Activated CD4-positive, alpha-beta memory T cell treated with anti-CD3 and anti-CD28 coated beads for 36 hours (primary cell): Measurements from ENCODE around the gene HIPK4. TPM values are rescaled to one million over a fixed set of nuclear protein-coding genes. Genes with fewer than 3 reads are reported as not detected.
"Not testable (repeated sequence)": the region's sequence is repeated elsewhere in the genome, so short reads cannot be mapped to it uniquely, and the experiment has no call there.

Experiments used
- CTCF ChIA-PET: fragments of 350-600 bp; sonication (Branson Sonifier 250); formaldehyde crosslinking; loops from one replicate; lab custom pipeline; 2021; ENCODE audit warnings: antibody characterized with exemption, inconsistent platforms; lab: Charles Lee
- POLR2A ChIA-PET: fragments of 350-600 bp; sonication (Branson Sonifier 250); formaldehyde crosslinking; loops from one replicate; lab custom pipeline; 2021; ENCODE audit warnings: antibody characterized with exemption; lab: Charles Lee
- DNase-seq: peaks from one replicate; pipeline ENCODE4 v3.0.0-alpha.2; 2020
- H3K27ac Mint-ChIP-seq: one replicate; pipeline ENCODE4 v1.8.0; 2021; ENCODE audit warnings: mixed read lengths
- H3K27me3 Mint-ChIP-seq: one replicate; pipeline ENCODE4 v1.8.0; 2021; ENCODE audit warnings: mixed read lengths
- H3K36me3 Mint-ChIP-seq: one replicate; pipeline ENCODE4 v1.8.0; 2021; ENCODE audit warnings: mixed read lengths
- H3K4me1 Mint-ChIP-seq: one replicate; pipeline ENCODE4 v1.8.0; 2021; ENCODE audit warnings: low read depth, mixed read lengths
- H3K4me3 Mint-ChIP-seq: one replicate; pipeline ENCODE4 v1.8.0; 2021; ENCODE audit warnings: mild to moderate bottlenecking, mixed read lengths
- H3K9me3 Mint-ChIP-seq: one replicate; pipeline ENCODE4 v1.8.0; 2021; ENCODE audit warnings: mixed read lengths
- intact Hi-C: fragments of 100-400 bp; cut with micrococcal nuclease; formaldehyde crosslinking; loops from one replicate; pipeline ENCODE4 v1.15.1; 2023
- microRNA-seq: library from miRNA; unstranded; fragments of <30 nt; microRNA quantifications from one replicate; pipeline ENCODE4 v1.2.0, GENCODE V29; 2022; ENCODE audit warnings: borderline number of aligned reads, borderline microRNAs expressed, borderline replicate concordance
- total RNA-seq, 2 experiments: library from RNA; stranded (reverse); gene quantifications; one replicate each; pipeline ENCODE4 v1.2.3, GENCODE V29; 2021

HIPK4 gene
- total RNA-seq, 2 experiments from 2014 or later = not detected

DNA sequence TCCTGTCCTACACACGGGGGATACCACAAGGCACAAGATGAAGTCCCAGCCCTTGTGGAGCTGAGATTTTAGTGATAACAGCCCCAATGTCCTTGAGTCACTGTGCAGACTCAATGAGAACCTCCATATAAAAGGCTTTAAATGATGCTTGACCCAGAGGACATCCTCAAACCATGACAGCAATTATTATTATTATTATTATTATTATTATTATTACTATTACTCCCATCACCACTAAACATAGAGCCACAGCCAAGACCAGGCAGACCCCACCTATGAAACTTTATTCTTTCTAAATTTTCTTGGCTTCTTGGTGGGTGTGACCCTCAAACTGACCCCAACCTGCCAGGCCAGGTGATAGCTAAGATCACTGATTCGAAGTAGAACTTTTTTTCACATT, 52.9 kb downstream of the HIPK4 start:
- POLR2A ChIA-PET = no interaction called here
- Mint-ChIP-seq H3K4me3 (no peak overlapping the region), H3K4me1 (no peaks in the 10 kb centered on the region), H3K27me3 (no peaks in the 10 kb centered on the region), H3K27ac (no peak overlapping the region), H3K9me3 (no peaks in the 10 kb centered on the region), H3K36me3 (peaks cover 21% of the 10 kb centered on the region)
- no peak for DNase-seq
- CTCF ChIA-PET = interaction anchor here (1.0 kb wide), 1 partner anchor 19 kb away, joined by 3 read pairs; no protein-coding TSS in a partner anchor
- intact Hi-C loops = no loop called here

GRCh38 chr19:40336601-40336900, 53.4 kb downstream of the HIPK4 start:
- ChIA-PET POLR2A (no interaction called here), CTCF (no interaction called here)
- Mint-ChIP-seq H3K27ac (no peak overlapping the region), H3K36me3 (peaks cover 21% of the 10 kb centered on the region), H3K4me1 (no peaks in the 10 kb centered on the region), H3K4me3 (no peak overlapping the region), H3K27me3 (no peaks in the 10 kb centered on the region), H3K9me3 (no peaks in the 10 kb centered on the region)
- intact Hi-C loops = no loop called here
- no peak for DNase-seq

- H3K27ac Mint-ChIP-seq = no peak overlapping the region
- no peaks in the 10 kb centered on the region for H3K9me3 Mint-ChIP-seq
- intact Hi-C loops = no loop called here
- no peaks in the 10 kb centered on the region for H3K4me1 Mint-ChIP-seq
- ChIA-PET CTCF (interaction anchor here (1.4 kb wide), 1 partner anchor 30 kb away, joined by 4 read pairs; no protein-coding TSS in a partner anchor), POLR2A (no interaction called here)
- H3K4me3 Mint-ChIP-seq = no peak overlapping the region
- DNase-seq = no peak
- H3K27me3 Mint-ChIP-seq = no peaks in the 10 kb centered on the region
- H3K36me3 Mint-ChIP-seq = peaks cover 26% of the 10 kb centered on the region
Measured at GRCh38 chr19:40335855-40336600, 54.0 kb downstream of the HIPK4 start.

DNA sequence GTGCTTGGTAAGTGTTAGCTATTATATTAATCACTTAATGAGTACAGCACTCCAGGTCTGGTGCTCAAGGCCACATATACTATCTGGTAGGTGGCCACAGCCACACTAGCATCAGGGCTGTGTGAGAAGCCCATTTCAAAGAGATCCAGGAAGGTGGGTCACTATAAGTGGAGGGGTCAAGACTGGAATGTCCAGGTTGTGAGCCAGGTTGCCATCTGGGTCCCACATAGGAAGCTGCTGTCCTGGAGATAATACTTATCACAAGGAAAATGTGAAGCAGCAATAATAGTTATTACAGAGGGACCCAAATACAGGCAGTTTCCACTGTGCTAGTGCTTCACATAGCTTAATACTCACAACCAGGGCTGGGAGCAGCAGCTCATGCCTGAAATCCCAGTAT, 54.9 kb downstream of the HIPK4 start:
- H3K27ac Mint-ChIP-seq = no peak overlapping the region
- POLR2A ChIA-PET = no interaction called here
- no peaks in the 10 kb centered on the region for H3K27me3 Mint-ChIP-seq
- intact Hi-C loops = no loop called here
- H3K9me3 Mint-ChIP-seq = no peaks in the 10 kb centered on the region
- CTCF ChIA-PET = interaction anchor here (0.6 to 1.4 kb wide), 2 partner anchors 30 to 82 kb away, joined by 3 to 4 read pairs; no protein-coding TSS in a partner anchor
- H3K36me3 Mint-ChIP-seq = peaks cover 29% of the 10 kb centered on the region
- DNase-seq = no peak
- H3K4me3 Mint-ChIP-seq = no peak overlapping the region
- no peaks in the 10 kb centered on the region for H3K4me1 Mint-ChIP-seq

- H3K4me1 Mint-ChIP-seq, H3K27me3 Mint-ChIP-seq: not testable (repeated sequence)
Measured at GRCh38 chr19:40333083-40333482, 56.9 kb downstream of the HIPK4 start.

DNA sequence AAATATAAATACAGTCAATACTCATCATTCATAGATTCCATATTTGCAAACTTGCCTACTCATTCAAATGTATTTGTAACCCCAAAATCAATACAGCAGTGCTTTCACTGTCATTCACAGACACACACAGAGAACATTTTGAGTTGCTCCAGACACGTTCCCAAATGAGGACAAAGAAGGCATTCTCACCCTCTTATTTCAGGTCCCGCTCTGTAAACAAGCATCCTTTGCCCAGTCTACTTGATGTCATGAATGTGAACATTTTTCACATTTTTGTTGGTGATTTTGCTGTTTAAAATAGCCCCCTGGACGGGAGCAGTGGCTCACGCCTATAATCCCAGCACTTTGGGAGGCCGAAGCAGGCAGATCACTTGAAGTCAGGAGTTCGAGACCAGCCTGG, 57.3 kb downstream of the HIPK4 start:
- ChIA-PET POLR2A (no interaction called here), CTCF (no interaction called here)
- DNase-seq = no peak
- Mint-ChIP-seq H3K27me3 (no peaks in the 10 kb centered on the region), H3K36me3 (peaks cover 26% of the 10 kb centered on the region), H3K4me1 (no peaks in the 10 kb centered on the region), H3K27ac (no peak overlapping the region), H3K9me3 (no peaks in the 10 kb centered on the region), H3K4me3 (no peak overlapping the region)
- intact Hi-C loops = no loop called here

More at GRCh38 chr19:40333083-40333482, 56.9 kb downstream of the HIPK4 start:
- peaks cover 25% of the 10 kb centered on the region for H3K36me3 Mint-ChIP-seq
- intact Hi-C loops, DNase-seq, H3K9me3 Mint-ChIP-seq, POLR2A ChIA-PET, H3K27ac Mint-ChIP-seq, CTCF ChIA-PET, H3K4me3 Mint-ChIP-seq: not testable (repeated sequence)

- H3K36me3 Mint-ChIP-seq = peaks cover 29% of the 10 kb centered on the region
- DNase-seq = no peak
- ChIA-PET CTCF (no interaction called here), POLR2A (no interaction called here)
- H3K4me1 Mint-ChIP-seq = no peaks in the 10 kb centered on the region
- H3K9me3 Mint-ChIP-seq = no peaks in the 10 kb centered on the region
- no peak overlapping the region for H3K4me3 Mint-ChIP-seq
- no peak overlapping the region for H3K27ac Mint-ChIP-seq
- intact Hi-C loops = no loop called here
- no peaks in the 10 kb centered on the region for H3K27me3 Mint-ChIP-seq
Measured at GRCh38 chr19:40331052-40331451, 58.9 kb downstream of the HIPK4 start.

Small RNA genes lying within 50 kb of the gene (microRNA-seq; reads per million reads assigned to microRNA genes)
- not detected for gene MIR6796

Other genes with a start within 250 kb of the HIPK4 start
- 10 to 100 TPM; 10.9 to 11.0 TPM for gene MAP3K10, start 198.8 kb downstream of the HIPK4 start, total RNA-seq
- gene TTC9B, start 171.8 kb downstream of the HIPK4 start, total RNA-seq = not detected
- not detected for gene CCNP, start 163.5 kb downstream of the HIPK4 start, total RNA-seq
- 100 to 1,000 TPM; 126 to 127 TPM for gene AKT2, start 104.8 kb downstream of the HIPK4 start, total RNA-seq
- gene C19orf47, start 41.8 kb downstream of the HIPK4 start, total RNA-seq = 10 to 100 TPM; 18.3 to 20.8 TPM
- gene PLD3, start 41.5 kb downstream of the HIPK4 start, total RNA-seq = 10 to 100 TPM; 70.9 to 73.4 TPM
- 1 to 10 TPM; 1.2 to 1.7 TPM for gene PRX, start 23.2 kb upstream of the HIPK4 start, total RNA-seq
- gene SERTAD1, start 35.8 kb upstream of the HIPK4 start, total RNA-seq = 10 to 100 TPM; 11.5 to 12.6 TPM
- 10 to 100 TPM; 12.1 to 13.1 TPM for gene SERTAD3, start 54.2 kb upstream of the HIPK4 start, total RNA-seq
- gene BLVRB, start 75.6 kb upstream of the HIPK4 start, total RNA-seq = 10 to 100 TPM; 34.6 to 37.6 TPM
- 1 to 10 TPM in 1 of 2 experiments, under 1 TPM in 1; 0.53 to 1.2 TPM for gene SPTBN4, start 76.8 kb upstream of the HIPK4 start, total RNA-seq
- 100 to 1,000 TPM; 112 to 126 TPM for gene SHKBP1, start 186.7 kb upstream of the HIPK4 start, total RNA-seq
- 100 to 1,000 TPM; 178 to 182 TPM for gene LTBP4, start 211.2 kb upstream of the HIPK4 start, total RNA-seq